ENCODE measurements around the gene SERGEF.

Gene SERGEF

GRCh38 chr11:17779861-17780594, 232.8 kb downstream of the SERGEF start:
- DNase-seq = no peak

- no peak for DNase-seq
Measured at GRCh38 chr11:17778956-17779860, 233.6 kb downstream of the SERGEF start.

GRCh38 chr11:17778352-17778751, 234.5 kb downstream of the SERGEF start:
- DNase-seq = no peak

- DNase-seq = no peak
Measured at GRCh38 chr11:17777738-17778091, 235.1 kb downstream of the SERGEF start.

- DNase-seq = no peak
Measured at GRCh38 chr11:17777086-17777737, 235.6 kb downstream of the SERGEF start.

GRCh38 chr11:17776212-17776875, 236.5 kb downstream of the SERGEF start:
- no peak for DNase-seq

- no peak for DNase-seq
Measured at GRCh38 chr11:17775507-17776211, 237.2 kb downstream of the SERGEF start.

- DNase-seq = no peak
Measured at GRCh38 chr11:17775035-17775348, 237.9 kb downstream of the SERGEF start.

- DNase-seq = no peak
Measured at GRCh38 chr11:17774232-17775034, 238.4 kb downstream of the SERGEF start.

GRCh38 chr11:17773674-17774073, 239.2 kb downstream of the SERGEF start:
- DNase-seq = no peak

GRCh38 chr11:17772704-17773600, 239.9 kb downstream of the SERGEF start:
- DNase-seq = no peak

- DNase-seq = no peak
Measured at GRCh38 chr11:17771841-17772401, 240.9 kb downstream of the SERGEF start.

GRCh38 chr11:17771415-17771814, 241.4 kb downstream of the SERGEF start:
- DNase-seq = no peak

GRCh38 chr11:17770917-17771316, 241.9 kb downstream of the SERGEF start:
- no peak for DNase-seq

- no peak for DNase-seq
Measured at GRCh38 chr11:17770048-17770652, 242.7 kb downstream of the SERGEF start.

- no peak for DNase-seq
Measured at GRCh38 chr11:17769218-17769617, 243.6 kb downstream of the SERGEF start.

- no peak for DNase-seq
Measured at GRCh38 chr11:17768547-17768946, 244.3 kb downstream of the SERGEF start.

GRCh38 chr11:17767914-17768313, 244.9 kb downstream of the SERGEF start:
- no peak for DNase-seq

GRCh38 chr11:17767301-17767885, 245.5 kb downstream of the SERGEF start:
- DNase-seq = no peak
